GM12874 (cell line): ENCODE data around the gene CAPN5.

Experiments used
- TF ChIP-seq, protein P1 (sequence below): IDR thresholded peaks from 2 replicates; pipeline ENCODE4 v1.5.1; 2011; ENCODE audit warnings: low read depth, mild to moderate bottlenecking, control low read depth, low read length, moderate library complexity; ENCODE audit not compliant: insufficient read depth

CAPN5 gene

GRCh38 chr11:77087723-77088225 lies 21.0 kb downstream of the CAPN5 start:
- TF ChIP-seq, protein P1, sequence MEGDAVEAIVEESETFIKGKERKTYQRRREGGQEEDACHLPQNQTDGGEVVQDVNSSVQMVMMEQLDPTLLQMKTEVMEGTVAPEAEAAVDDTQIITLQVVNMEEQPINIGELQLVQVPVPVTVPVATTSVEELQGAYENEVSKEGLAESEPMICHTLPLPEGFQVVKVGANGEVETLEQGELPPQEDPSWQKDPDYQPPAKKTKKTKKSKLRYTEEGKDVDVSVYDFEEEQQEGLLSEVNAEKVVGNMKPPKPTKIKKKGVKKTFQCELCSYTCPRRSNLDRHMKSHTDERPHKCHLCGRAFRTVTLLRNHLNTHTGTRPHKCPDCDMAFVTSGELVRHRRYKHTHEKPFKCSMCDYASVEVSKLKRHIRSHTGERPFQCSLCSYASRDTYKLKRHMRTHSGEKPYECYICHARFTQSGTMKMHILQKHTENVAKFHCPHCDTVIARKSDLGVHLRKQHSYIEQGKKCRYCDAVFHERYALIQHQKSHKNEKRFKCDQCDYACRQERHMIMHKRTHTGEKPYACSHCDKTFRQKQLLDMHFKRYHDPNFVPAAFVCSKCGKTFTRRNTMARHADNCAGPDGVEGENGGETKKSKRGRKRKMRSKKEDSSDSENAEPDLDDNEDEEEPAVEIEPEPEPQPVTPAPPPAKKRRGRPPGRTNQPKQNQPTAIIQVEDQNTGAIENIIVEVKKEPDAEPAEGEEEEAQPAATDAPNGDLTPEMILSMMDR = no peak

DNA sequence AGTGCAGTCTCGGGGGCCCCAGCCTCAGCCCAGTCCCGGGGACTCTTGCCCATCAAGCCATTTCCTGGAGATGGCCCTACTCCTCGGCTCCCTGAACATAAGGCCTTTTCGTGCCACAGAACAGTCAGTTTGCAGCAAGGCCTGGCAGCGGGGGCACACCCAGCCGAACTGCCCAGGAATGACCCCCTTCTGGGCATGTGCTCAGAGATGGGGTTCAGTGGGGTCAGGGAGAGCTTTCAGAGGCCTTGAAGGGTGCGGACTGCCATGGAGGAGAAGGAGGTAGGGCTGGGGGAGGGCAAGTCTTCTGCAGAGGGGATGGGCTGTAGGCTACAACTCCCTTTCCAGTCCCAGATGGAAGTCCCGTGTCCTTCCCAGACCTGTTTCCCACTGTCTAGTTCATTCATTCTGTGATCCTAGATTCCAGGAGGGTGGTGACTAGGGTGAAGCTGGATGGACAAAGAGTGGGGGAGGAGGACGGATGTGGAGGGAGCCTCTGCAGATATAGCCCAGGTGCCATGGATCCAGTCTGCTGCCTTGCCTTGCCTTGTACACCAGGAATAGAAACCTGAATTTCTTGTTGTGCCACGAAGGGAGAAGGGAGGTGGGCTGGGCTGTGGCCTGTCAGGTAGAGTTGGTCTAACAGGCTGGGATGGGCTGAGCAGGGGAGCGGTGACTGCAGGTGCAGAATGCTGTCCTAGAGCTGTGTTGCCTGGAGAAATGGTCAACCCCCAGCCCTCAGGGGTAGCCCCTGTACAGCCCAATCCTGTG lies 21.6 kb downstream of the CAPN5 start:
- TF ChIP-seq, protein P1 = no peak

- TF ChIP-seq, protein P1 = no peak
Measured at GRCh38 chr11:77089004-77089545, 22.3 kb downstream of the CAPN5 start.

- TF ChIP-seq, protein P1 = no peak
Measured at GRCh38 chr11:77090046-77090372, 23.2 kb downstream of the CAPN5 start.

GRCh38 chr11:77090373-77091111 lies 23.8 kb downstream of the CAPN5 start:
- TF ChIP-seq, protein P1 = no peak

DNA sequence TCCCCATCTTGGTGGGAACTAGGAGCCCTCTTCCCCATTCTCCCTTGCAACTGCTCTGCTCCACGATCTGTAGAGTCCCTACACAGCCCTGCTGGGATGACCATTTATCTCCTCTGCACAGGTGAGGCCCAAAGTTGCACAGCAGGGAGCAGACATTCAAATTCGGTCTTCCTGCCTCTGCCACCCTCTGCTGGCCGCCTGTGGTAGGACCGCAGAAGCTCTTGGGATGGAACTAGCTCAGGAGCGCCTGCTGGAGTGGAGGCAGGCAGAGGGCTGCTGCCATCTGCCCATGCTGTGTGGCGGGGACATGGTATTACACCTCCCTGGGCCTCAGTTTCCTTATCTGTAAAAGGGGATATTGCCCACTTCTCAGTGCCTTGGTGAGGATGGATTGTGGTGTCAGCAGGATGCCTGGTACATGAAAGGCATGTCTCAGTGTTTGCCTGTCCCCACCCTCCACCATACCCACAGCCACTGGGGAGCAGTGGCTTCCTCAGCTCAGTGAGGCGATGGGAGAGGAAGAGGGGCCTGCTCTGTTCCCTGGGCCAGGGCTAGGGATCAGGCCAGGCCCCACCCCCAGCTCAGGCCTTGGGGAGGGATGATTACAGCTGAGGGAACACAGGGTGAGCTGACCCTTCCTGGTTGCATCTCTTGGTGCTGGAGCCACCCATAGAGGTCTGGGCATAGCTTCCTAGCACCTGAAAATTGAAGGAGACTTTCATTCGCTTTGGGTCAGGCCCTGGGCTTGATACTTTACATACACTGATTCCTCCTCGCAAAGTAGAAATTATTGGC lies 24.6 kb downstream of the CAPN5 start:
- TF ChIP-seq, protein P1 = peak; percentile 92

DNA sequence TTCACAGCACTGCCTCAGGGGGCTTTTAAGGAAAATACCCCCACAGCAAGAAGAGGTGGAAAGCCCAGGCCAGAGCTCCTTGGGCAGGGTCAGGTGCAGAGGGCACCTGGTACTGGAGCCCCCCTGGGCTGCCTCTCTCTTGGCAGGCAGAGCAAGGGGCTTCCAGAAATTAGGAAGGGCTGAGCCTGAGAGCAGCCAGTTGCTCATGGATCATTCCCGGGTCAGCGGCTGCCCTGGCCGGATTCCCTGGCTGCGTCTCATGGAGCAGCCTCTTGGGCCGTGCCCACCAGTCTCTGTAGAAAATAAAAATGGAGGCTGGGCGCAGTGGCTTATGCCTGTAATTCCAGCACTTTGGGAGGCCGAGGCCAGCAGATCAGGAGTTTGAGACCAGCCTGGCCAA lies 25.6 kb downstream of the CAPN5 start:
- TF ChIP-seq, protein P1 = no peak
